Hepatocyte (in vitro differentiated cells): ENCODE results near the gene C22orf23. TPM values are rescaled to one million over a fixed set of nuclear protein-coding genes. Genes with fewer than 3 reads are reported as not detected.

Source experiments
- DNase-seq: peaks from one replicate; pipeline ENCODE4 v3.0.0-alpha.2; 2016; ENCODE audit warnings: low spot score
- H2AFZ ChIP-seq: fragments of 200-600 bp; sonication (generic); 2 replicates; pipeline ENCODE4 v1.6.0; 2016; ENCODE audit warnings: antibody characterized with exemption, mild to moderate bottlenecking
- H3K27ac ChIP-seq: fragments of 200-600 bp; sonication (generic); 2 replicates; pipeline ENCODE4 v1.5.1; 2016; ENCODE audit warnings: mild to moderate bottlenecking
- H3K27me3 ChIP-seq: fragments of 200-600 bp; sonication (generic); 2 replicates; pipeline ENCODE4 v1.6.1; 2016
- H3K36me3 ChIP-seq: fragments of 200-600 bp; sonication (generic); replicated peaks from 2 replicates; pipeline ENCODE4 v1.5.1; 2016; ENCODE audit warnings: low read depth; ENCODE audit not compliant: insufficient read depth
- H3K4me1 ChIP-seq: fragments of 200-600 bp; sonication (generic); 2 replicates; pipeline ENCODE4 v1.5.1; 2016; ENCODE audit warnings: mild to moderate bottlenecking, moderate library complexity; ENCODE audit not compliant: insufficient read depth
- H3K4me2 ChIP-seq: fragments of 200-600 bp; sonication (generic); 2 replicates; pipeline ENCODE4 v1.6.0; 2016
- H3K4me3 ChIP-seq: fragments of 200-600 bp; sonication (generic); 2 replicates; pipeline ENCODE4 v1.5.1; 2016; ENCODE audit warnings: mild to moderate bottlenecking
- H3K79me2 ChIP-seq: fragments of 200-600 bp; sonication (generic); 2 replicates; pipeline ENCODE4 v1.6.0; 2017; ENCODE audit warnings: mild to moderate bottlenecking
- H3K9me2 ChIP-seq: fragments of 200-600 bp; sonication (generic); replicated peaks from 2 replicates; pipeline ENCODE4 v1.6.0; 2017; ENCODE audit warnings: mild to moderate bottlenecking; ENCODE audit not compliant: insufficient read depth
- H3K9me3 ChIP-seq: fragments of 200-600 bp; sonication (generic); 2 replicates; pipeline ENCODE4 v1.5.1; 2016; ENCODE audit warnings: low read depth, mild to moderate bottlenecking
- H4K20me1 ChIP-seq: fragments of 200-600 bp; sonication (generic); 2 replicates; pipeline ENCODE4 v1.6.0; 2016; ENCODE audit warnings: mild to moderate bottlenecking; ENCODE audit not compliant: insufficient read depth, poor library complexity, severe bottlenecking
- CTCF ChIP-seq: fragments of 200-600 bp; sonication (generic); IDR thresholded peaks from 2 replicates; pipeline ENCODE4 v1.5.1; 2016; ENCODE audit warnings: antibody characterized with exemption, mild to moderate bottlenecking; ENCODE audit not compliant: poor library complexity
- EZH2 ChIP-seq: fragments of 200-600 bp; sonication (generic); IDR thresholded peaks from 2 replicates; pipeline ENCODE4 v1.6.1; 2016; ENCODE audit warnings: antibody characterized with exemption, mild to moderate bottlenecking, borderline replicate concordance
- EZH2phosphoT487 ChIP-seq: fragments of 200-600 bp; sonication (generic); IDR thresholded peaks from one replicate; pipeline ENCODE4 v1.6.1; 2018; ENCODE audit warnings: antibody characterized with exemption, mild to moderate bottlenecking, low read depth, moderate library complexity; ENCODE audit not compliant: unreplicated experiment, severe bottlenecking
- WGBS: methylation state at CpG from one replicate; pipeline ENCODE4 v1.1.6; 2016; ENCODE audit warnings: low lambda C conversion rate; ENCODE audit errors: missing lambda C conversion rate; 5-methylcytosine and 5-hydroxymethylcytosine counted together
- polyA plus RNA-seq: library from polyadenylated mRNA; unstranded; fragments of >200 nt; fragmentation: Nextera tagmentation; extraction: Ambion mirVana; gene quantifications from 2 replicates; pipeline ENCODE4 v1.2.1, GENCODE V29; 2016
- total RNA-seq: library from RNA; depleted of rRNA; stranded (reverse); fragments of >200 nt; gene quantifications from 2 replicates; pipeline ENCODE4 v1.2.3, GENCODE V29; 2014

Gene C22orf23
- total and polyA plus RNA-seq, 2 experiments from 2014 or later: 0.29 to 0.30 TPM

- Histone ChIP-seq H3K4me2 (no peak overlapping the region), H3K36me3 (no peaks in the 10 kb centered on the region), H3K9me3 (no peaks in the 10 kb centered on the region), H3K9me2 (no peaks in the 10 kb centered on the region), H4K20me1 (no peaks in the 10 kb centered on the region), H2AFZ (no peak overlapping the region), H3K27me3 (no peaks in the 10 kb centered on the region), H3K4me1 (peaks cover 4% of the 10 kb centered on the region), H3K79me2 (peaks cover 21% of the 10 kb centered on the region), H3K27ac (no peak overlapping the region), H3K4me3 (no peak overlapping the region)
- no peak for DNase-seq
- 92% methylated on average over 8 of the region's 8 CpGs for WGBS
- TF ChIP-seq EZH2: no peak
- TF ChIP-seq EZH2phosphoT487: no peak
- no peak for TF ChIP-seq CTCF
Measured at GRCh38 chr22:37912171-37912570, 41.2 kb downstream of the C22orf23 start.

- H3K36me3 ChIP-seq: no peaks in the 10 kb centered on the region
- H3K79me2 ChIP-seq: peaks cover 26% of the 10 kb centered on the region
- H4K20me1 ChIP-seq: no peaks in the 10 kb centered on the region
- DNase-seq: no peak
- no peak overlapping the region for H3K4me2 ChIP-seq
- no peak overlapping the region for H3K4me3 ChIP-seq
- TF ChIP-seq CTCF (no peak), EZH2 (no peak), EZH2phosphoT487 (no peak)
- no peaks in the 10 kb centered on the region for H3K27me3 ChIP-seq
- H3K9me3 ChIP-seq: no peaks in the 10 kb centered on the region
- no peaks in the 10 kb centered on the region for H3K9me2 ChIP-seq
- WGBS: 91% methylated on average over 8 of the region's 8 CpGs
- H3K27ac ChIP-seq: no peak overlapping the region
- no peak overlapping the region for H2AFZ ChIP-seq
- peaks cover 7% of the 10 kb centered on the region for H3K4me1 ChIP-seq
Measured at GRCh38 chr22:37911697-37912096, 41.7 kb downstream of the C22orf23 start.

- H3K36me3 ChIP-seq: no peaks in the 10 kb centered on the region
- H3K27me3 ChIP-seq: no peaks in the 10 kb centered on the region
- peaks cover 27% of the 10 kb centered on the region for H3K79me2 ChIP-seq
- no peak overlapping the region for H3K27ac ChIP-seq
- no peak overlapping the region for H3K4me2 ChIP-seq
- H4K20me1 ChIP-seq: no peaks in the 10 kb centered on the region
- no peak overlapping the region for H2AFZ ChIP-seq
- TF ChIP-seq EZH2phosphoT487 (no peak), EZH2 (no peak), CTCF (no peak)
- H3K4me3 ChIP-seq: no peak overlapping the region
- H3K9me3 ChIP-seq: no peaks in the 10 kb centered on the region
- peaks cover 7% of the 10 kb centered on the region for H3K4me1 ChIP-seq
- no peaks in the 10 kb centered on the region for H3K9me2 ChIP-seq
- DNase-seq: no peak
- 66% methylated on average over 15 of the region's 15 CpGs for WGBS
Measured at GRCh38 chr22:37910890-37911672, 42.3 kb downstream of the C22orf23 start.
